Fibroblast of pulmonary artery (primary cell): Measurements from ENCODE around the gene DYDC2.
"Not testable (repeated sequence)": the region's sequence is repeated elsewhere in the genome, so short reads cannot be mapped to it uniquely, and the experiment has no call there.

ENCODE experiments used
- DNase-seq: peaks from one replicate; pipeline ENCODE4 v3.0.0-alpha.2; 2010; ENCODE audit warnings: low read depth
- H3K4me3 ChIP-seq: replicated peaks from 2 replicates; pipeline ENCODE4 v1.5.1; 2011; ENCODE audit warnings: low read depth, mild to moderate bottlenecking, control low read depth, low read length, moderate library complexity
- CTCF ChIP-seq: IDR thresholded peaks from 2 replicates; pipeline ENCODE4 v1.5.1; 2011; ENCODE audit warnings: mild to moderate bottlenecking, control low read depth, low read length, inconsistent platforms; ENCODE audit errors: missing control alignments

DYDC2 gene

GRCh38 chr10:80344276-80344675 is 12.3 kb upstream of the DYDC2 start:
- TF ChIP-seq CTCF, result no peak
- no peak overlapping the region for H3K4me3 ChIP-seq
- DNase-seq, result no peak

DNA sequence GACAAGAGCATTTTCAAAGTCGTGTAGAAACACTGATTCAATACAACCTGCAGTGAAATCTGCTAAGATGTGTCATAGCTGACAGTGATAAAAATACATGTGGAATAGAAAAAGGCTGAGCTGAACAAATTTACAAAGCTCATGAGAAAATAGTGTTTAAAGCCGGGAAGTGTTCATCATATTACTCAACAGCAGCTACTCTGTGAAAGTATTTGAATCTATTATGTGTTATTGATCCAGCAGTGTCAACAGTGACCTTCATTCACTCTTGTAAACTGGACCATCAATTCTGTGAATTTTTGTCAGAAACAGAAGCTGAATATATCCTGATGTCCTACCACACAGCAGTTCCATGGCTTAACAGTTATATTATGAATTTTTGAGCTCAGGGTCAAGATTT is 11.7 kb upstream of the DYDC2 start:
- no peak for TF ChIP-seq CTCF
- H3K4me3 ChIP-seq, result no peak overlapping the region
- no peak for DNase-seq

GRCh38 chr10:80350251-80350650 is 6.3 kb upstream of the DYDC2 start:
- H3K4me3 ChIP-seq, result no peak overlapping the region
- TF ChIP-seq CTCF, result no peak
- DNase-seq, result no peak

GRCh38 chr10:80351220-80351619 is 5.4 kb upstream of the DYDC2 start:
- no peak overlapping the region for H3K4me3 ChIP-seq
- DNase-seq, result no peak
- no peak for TF ChIP-seq CTCF

DNA sequence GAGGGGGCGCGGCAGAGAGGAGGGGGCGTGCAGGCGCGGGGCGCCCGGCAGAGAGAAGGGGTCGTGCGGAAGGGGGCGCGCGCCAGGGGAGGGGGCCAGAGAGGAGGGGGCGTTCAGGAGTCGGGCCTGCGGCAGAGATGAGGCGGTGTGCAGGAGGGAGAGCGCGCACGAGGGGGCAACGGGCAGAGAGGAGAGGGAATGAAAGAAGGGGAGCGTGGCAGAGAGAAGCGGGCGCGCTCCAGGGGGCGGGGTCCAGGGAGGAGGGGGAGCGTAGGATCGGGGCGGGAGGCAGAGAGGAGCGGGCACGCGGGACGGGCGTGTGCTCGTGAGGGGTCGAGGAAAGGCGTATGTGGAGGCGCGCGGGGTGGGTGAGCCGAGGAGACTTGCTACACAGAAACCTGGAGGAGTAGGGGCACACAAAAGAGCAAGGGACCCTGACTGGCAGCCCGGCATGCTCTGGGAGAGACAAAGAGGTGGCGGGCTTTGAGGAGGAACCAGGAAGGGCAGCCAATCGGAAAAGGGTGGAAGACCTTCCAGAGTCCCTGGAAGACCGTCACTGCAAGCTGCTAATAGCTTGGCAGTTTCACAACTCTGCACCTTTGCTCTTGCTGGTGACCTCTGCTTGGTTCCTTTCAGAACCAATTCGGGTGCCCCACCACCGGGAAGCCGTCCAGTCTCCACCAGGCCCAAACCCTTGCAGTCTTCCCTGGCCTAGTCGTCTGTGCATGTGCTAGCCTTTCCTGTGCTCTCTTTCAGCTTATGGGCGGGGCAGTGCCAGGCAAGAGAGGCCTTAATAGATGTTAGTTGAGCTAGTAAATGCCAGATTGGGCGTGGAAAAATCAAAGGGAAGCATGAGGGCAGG is 639 bp downstream of the DYDC2 start:
- no peak for TF ChIP-seq CTCF
- H3K4me3 ChIP-seq, result no peak overlapping the region
- DNase-seq, result no peak

DNA sequence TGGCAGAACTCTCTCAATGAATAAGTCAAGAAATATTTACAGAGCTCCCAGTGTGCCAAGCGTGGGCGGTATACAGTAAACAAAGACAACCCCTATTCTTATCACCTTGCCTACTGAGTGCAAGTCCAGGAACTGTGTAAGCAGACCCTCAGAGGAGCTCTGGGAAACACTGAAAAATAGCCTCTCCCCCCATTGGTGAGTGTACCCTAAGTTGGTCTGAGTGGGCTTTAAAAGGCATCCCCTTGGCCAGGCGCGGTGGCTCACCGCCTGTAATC is 1.2 kb downstream of the DYDC2 start:
- DNase-seq, result no peak
- TF ChIP-seq CTCF, result no peak
- H3K4me3 ChIP-seq, result no peak overlapping the region

- not testable (repeated sequence) for DNase-seq, H3K4me3 ChIP-seq
These were observed 2.3 kb downstream of the DYDC2 start for GRCh38 chr10:80358925-80359324.
